Placental pericyte (primary cell): ENCODE results near the gene SGPP1. TPM values are rescaled to one million over a fixed set of nuclear protein-coding genes. Genes with fewer than 3 reads are reported as not detected.

Source experiments
- small RNA-seq: library from RNA; depleted of rRNA; stranded (forward); fragments of <200 nt; gene quantifications from one replicate; pipeline ENCODE3, GENCODE V24; 2012; ENCODE audit warnings: low replicate concordance
- total RNA-seq: library from RNA; depleted of rRNA; stranded (reverse); fragments of >200 nt; gene quantifications from 2 replicates; pipeline ENCODE4 v1.2.3, GENCODE V29; 2012

The SGPP1 gene, protein sequence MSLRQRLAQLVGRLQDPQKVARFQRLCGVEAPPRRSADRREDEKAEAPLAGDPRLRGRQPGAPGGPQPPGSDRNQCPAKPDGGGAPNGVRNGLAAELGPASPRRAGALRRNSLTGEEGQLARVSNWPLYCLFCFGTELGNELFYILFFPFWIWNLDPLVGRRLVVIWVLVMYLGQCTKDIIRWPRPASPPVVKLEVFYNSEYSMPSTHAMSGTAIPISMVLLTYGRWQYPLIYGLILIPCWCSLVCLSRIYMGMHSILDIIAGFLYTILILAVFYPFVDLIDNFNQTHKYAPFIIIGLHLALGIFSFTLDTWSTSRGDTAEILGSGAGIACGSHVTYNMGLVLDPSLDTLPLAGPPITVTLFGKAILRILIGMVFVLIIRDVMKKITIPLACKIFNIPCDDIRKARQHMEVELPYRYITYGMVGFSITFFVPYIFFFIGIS
- total RNA-seq, result 21.2 and 41.7 TPM in 2 replicates

DNA sequence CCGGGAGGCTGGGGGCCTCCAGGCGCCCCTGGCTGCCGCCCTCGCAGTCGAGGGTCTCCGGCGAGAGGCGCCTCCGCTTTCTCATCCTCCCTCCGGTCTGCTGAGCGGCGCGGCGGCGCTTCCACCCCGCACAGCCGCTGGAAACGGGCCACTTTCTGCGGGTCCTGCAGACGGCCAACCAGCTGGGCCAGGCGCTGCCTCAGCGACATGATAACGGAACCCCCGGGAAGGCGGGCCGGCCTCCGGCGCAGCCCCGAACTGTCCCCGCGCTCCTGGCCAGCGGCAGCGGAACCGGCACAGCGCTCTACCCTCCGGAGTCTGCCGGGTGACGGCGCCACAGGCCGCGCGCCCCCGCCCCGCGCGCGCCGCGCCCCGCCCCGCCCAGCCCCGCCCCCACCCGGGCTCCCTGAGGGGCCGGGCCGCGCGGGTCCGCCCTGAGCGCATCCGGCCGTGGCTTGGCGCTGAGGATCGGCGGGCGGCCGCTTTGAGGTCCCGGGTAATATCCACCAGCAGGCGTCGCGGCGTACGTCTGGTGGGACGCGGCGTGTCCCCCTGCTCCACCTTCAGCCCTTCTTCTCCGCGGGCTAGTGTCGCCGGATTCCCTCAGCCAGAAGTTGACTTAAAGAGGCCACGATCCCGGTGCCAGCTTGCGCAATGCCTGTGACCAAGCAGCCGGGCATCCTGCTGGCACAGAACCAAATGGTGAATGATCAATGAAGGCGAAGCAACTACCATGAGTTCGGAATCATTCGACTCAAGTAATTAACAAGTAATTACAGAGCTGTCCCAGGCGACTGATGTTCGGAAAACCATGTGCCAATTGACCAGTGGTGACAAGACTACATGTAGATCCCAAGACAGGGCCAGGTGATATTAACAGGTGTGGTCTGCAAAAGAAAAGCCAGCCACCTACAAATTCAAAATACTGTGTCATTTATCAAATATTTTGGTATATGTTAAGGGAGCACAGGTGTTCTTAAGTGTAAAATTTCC lies at the start of gene SGPP1:
Gene SGPP1 (minus strand): TSS at position 330 of the 993 bp plus-strand sequence. CDS start 121 bp downstream, at position 209.

DNA sequence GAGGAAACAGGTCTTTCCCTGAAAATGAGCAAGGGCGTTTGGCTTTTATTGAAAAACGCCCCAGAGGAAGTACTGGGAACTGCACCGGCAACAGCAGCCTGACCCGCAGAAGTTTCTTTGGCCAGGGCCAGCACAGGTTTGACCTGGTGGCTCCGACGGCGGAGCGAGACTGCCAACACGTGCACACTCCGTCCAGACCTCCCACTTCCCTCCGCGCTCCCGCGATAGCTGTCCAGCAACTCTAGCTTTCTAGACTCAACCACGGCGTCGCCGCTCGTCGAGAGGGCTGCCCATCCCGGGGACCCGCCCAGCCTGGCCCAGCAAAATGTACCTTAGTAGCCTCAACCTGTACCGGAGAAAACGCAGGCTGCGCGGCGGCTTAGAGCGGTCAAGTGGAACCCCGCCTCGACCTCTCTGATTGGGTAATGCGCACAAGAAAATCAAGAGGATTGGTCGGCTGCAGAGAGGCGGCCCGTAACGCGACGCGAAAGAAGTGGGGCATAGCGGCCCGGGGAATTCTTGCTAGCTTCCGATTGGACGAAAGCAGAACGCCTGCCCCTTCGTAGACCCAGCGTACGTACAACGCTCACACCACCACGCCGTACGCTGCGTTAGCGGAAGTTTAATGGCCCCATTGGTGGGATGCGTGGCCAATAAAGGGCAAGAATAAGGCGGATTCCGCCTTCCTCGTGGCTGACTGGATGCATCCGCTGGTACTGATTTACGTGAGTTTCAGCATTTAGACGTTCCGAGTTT lies 86.2 kb downstream of the SGPP1 start, which contains the start of gene WDR89:
Gene WDR89 (minus strand): TSS at position 399 of the 756 bp plus-strand sequence. CDS start 41,929 bp downstream, outside the sequence.

Small RNA genes within 50 kb of the gene (small RNA-seq; reads per million reads assigned to genes)
- not detected for gene AL161670.1
- not detected for gene RF00012
- gene RNU7-116P, result not detected

Other genes starting within 250 kb of the SGPP1 start
- gene PPP2R5E, start 184.7 kb downstream of the SGPP1 start, total RNA-seq, result 19.3 and 28.8 TPM in 2 replicates
- 7.0 and 10.3 TPM in 2 replicates for gene WDR89, start 86.2 kb downstream of the SGPP1 start, total RNA-seq
- 7.9 and 13.5 TPM in 2 replicates for gene SYNE2, start 124.9 kb upstream of the SGPP1 start, total RNA-seq